ENCODE results near the gene ANO3.

DNA sequence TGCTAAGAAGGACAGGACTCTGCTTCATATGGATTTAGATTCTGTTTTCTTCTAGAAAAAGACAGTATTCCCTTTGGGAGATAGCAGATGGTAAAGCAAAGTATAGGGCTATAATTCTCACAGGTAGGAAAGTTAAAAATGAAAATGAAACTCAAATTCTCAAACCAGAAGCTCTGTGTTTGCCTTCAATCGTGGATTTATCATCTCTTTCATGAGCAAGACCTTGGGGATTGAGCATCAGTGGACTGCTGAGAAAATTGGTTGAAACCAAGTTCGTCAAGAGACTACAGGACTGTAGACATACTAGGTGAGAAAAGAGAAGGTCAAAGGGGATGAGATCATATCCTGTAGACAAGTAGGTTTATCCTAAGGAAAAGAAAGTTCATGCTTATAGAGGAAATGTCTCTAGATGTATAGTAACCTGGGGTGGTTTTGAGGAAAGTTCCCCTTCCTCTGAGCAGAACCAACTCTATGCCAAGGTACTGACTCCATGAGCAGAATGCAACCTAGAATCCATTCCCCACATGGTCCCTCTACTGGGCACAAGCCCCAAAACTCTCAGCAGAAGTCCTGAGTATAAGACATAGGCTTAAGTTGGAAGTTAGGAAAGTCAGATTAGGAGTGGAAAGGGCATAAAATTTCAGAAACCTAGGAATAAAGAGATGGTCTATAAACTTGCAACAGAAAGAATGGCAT, 343.5 kb downstream of the ANO3 start:
- TF ChIP-seq, protein P1, sequence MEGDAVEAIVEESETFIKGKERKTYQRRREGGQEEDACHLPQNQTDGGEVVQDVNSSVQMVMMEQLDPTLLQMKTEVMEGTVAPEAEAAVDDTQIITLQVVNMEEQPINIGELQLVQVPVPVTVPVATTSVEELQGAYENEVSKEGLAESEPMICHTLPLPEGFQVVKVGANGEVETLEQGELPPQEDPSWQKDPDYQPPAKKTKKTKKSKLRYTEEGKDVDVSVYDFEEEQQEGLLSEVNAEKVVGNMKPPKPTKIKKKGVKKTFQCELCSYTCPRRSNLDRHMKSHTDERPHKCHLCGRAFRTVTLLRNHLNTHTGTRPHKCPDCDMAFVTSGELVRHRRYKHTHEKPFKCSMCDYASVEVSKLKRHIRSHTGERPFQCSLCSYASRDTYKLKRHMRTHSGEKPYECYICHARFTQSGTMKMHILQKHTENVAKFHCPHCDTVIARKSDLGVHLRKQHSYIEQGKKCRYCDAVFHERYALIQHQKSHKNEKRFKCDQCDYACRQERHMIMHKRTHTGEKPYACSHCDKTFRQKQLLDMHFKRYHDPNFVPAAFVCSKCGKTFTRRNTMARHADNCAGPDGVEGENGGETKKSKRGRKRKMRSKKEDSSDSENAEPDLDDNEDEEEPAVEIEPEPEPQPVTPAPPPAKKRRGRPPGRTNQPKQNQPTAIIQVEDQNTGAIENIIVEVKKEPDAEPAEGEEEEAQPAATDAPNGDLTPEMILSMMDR (IDR thresholded peaks at IDR 0.05) = no peak
- no peak for TF ChIP-seq EZH2 (IDR thresholded peaks at IDR 0.05; ENCODE audit: borderline replicate concordance, insufficient read depth, low read depth, low read length, poor library complexity, severe bottlenecking)
